Prostate gland (tissue), 2 donors: ENCODE results near the gene MED6. TPM values are rescaled to one million over a fixed set of nuclear protein-coding genes. Genes with fewer than 3 reads are reported as not detected.

Source experiments
- DNase-seq: peaks from one replicate; pipeline ENCODE4 v3.0.0-alpha.2; 2019; ENCODE audit warnings: low spot score
- H3K27ac ChIP-seq, 2 donors: fragments of 200-600 bp; sonication (generic); 2 replicates each; pipeline ENCODE4 v1.5.1; 2017 to 2019
- H3K27me3 ChIP-seq: fragments of 200-600 bp; sonication (generic); replicated peaks from 2 replicates; pipeline ENCODE4 v1.5.1; 2019; ENCODE audit not compliant: insufficient read depth
- H3K36me3 ChIP-seq, 2 donors: fragments of 200-600 bp; sonication (generic); 1 replicate in 1 of 2; 2 replicates in 1 of 2; pipeline versions ENCODE4 v1.5.1 to v1.8.1; 2017 to 2019
- H3K4me1 ChIP-seq: fragments of 200-600 bp; sonication (generic); replicated peaks from 2 replicates; pipeline ENCODE4 v1.5.1; 2019
- H3K4me3 ChIP-seq, 2 donors: fragments of 200-600 bp; sonication (generic); 2 replicates each; pipeline ENCODE4 v1.5.1; 2017 to 2019
- H3K9me3 ChIP-seq: fragments of 200-600 bp; sonication (generic); 2 replicates; pipeline ENCODE4 v1.5.1; 2017
- CTCF ChIP-seq, 4 experiments: fragments of 200-600 bp in 2 of 4; fragments of 450-650 bp in 2 of 4; sonication (generic) in 2 of 4; IDR thresholded peaks; 1 replicate in 3 of 4; 2 replicates in 1 of 4; pipeline ENCODE4 v1.5.1; 2016 to 2019; ENCODE audit warnings: antibody characterized with exemption in 4 of 4, mild to moderate bottlenecking in 2 of 4, moderate library complexity in 2 of 4
- POLR2A ChIP-seq: fragments of 450-650 bp; IDR thresholded peaks from one replicate; pipeline ENCODE4 v1.6.1; 2016; ENCODE audit warnings: antibody characterized with exemption, mild to moderate bottlenecking
- POLR2AphosphoS5 ChIP-seq: sonication (generic); formaldehyde crosslinking; IDR thresholded peaks from one replicate; pipeline ENCODE4 v1.6.1; 2017; ENCODE audit warnings: antibody characterized with exemption
- WGBS: methylation state at CpG from one replicate; pipeline ENCODE4 v1.1.5; 2018; 5-methylcytosine and 5-hydroxymethylcytosine counted together
- intact Hi-C: fragments of 100-400 bp; cut with DNase I; formaldehyde crosslinking; loops from one replicate; pipeline ENCODE4 v1.14.2; 2022
- total RNA-seq, 2 donors: library from RNA; depleted of rRNA; stranded (reverse); fragments of >200 nt; gene quantifications; one replicate each; pipeline ENCODE4 v1.1.0, GENCODE V29; 2016

Gene MED6
- total RNA-seq, 2 donors from 2014 or later, result 27.4 to 41.4 TPM

- under 1% methylated on average over 28 of the region's 28 CpGs for WGBS
- TF ChIP-seq CTCF (IDR thresholded peaks at IDR 0.05) (no peak), POLR2AphosphoS5 (no peak), POLR2A (no peak)
- Histone ChIP-seq H3K27me3 (no peaks in the 10 kb centered on the region), H3K36me3 (no peaks in the 10 kb centered on the region), H3K27ac (no peak overlapping the region), H3K9me3 (no peaks in the 10 kb centered on the region), H3K4me3 (peak overlapping the region; percentile 60 to 66), H3K4me1 (no peaks in the 10 kb centered on the region)
- intact Hi-C loops, result loop anchor here (10.0 kb wide), 1 partner anchor 174 kb away; no protein-coding TSS in a partner anchor
- DNase-seq, result peak; percentile 22
These were observed 40.6 kb upstream of the MED6 start for GRCh38 chr14:70640938-70641547.

- intact Hi-C loops, result no loop called here
- H3K9me3 ChIP-seq, result no peaks in the 10 kb centered on the region
- H3K4me1 ChIP-seq, result no peaks in the 10 kb centered on the region
- no peaks in the 10 kb centered on the region for H3K27me3 ChIP-seq
- no peaks in the 10 kb centered on the region for H3K36me3 ChIP-seq
- no peak for TF ChIP-seq POLR2A
- no peak for TF ChIP-seq CTCF (IDR thresholded peaks at IDR 0.05)
- TF ChIP-seq POLR2AphosphoS5, result no peak
- no peak for DNase-seq
- H3K27ac ChIP-seq, result no peak overlapping the region
- WGBS, result 41% methylated on average over 2 of the region's 2 CpGs
- H3K4me3 ChIP-seq, result no peak overlapping the region
These were observed 38.0 kb upstream of the MED6 start for GRCh38 chr14:70638416-70638815.

GRCh38 chr14:70635971-70636595, 35.6 kb upstream of the MED6 start:
- Histone ChIP-seq H3K27ac (no peak overlapping the region), H3K9me3 (no peaks in the 10 kb centered on the region), H3K4me3 (no peak overlapping the region), H3K4me1 (no peaks in the 10 kb centered on the region), H3K27me3 (no peaks in the 10 kb centered on the region), H3K36me3 (no peaks in the 10 kb centered on the region)
- intact Hi-C loops, result no loop called here
- 93% methylated on average over 6 of the region's 6 CpGs for WGBS
- no peak for DNase-seq
- TF ChIP-seq POLR2AphosphoS5 (no peak), POLR2A (no peak), CTCF (IDR thresholded peaks at IDR 0.05) (no peak)

- H3K4me1 ChIP-seq, result no peaks in the 10 kb centered on the region
- DNase-seq, result no peak
- WGBS, result 76% methylated on average over 3 of the region's 3 CpGs
- H3K36me3 ChIP-seq, result no peaks in the 10 kb centered on the region
- H3K27ac ChIP-seq, result no peak overlapping the region
- no peak overlapping the region for H3K4me3 ChIP-seq
- no peaks in the 10 kb centered on the region for H3K9me3 ChIP-seq
- intact Hi-C loops, result no loop called here
- no peak for TF ChIP-seq POLR2AphosphoS5
- no peak for TF ChIP-seq CTCF (IDR thresholded peaks at IDR 0.05)
- TF ChIP-seq POLR2A, result no peak
- H3K27me3 ChIP-seq, result no peaks in the 10 kb centered on the region
These were observed 31.5 kb upstream of the MED6 start for GRCh38 chr14:70631948-70632347.

GRCh38 chr14:70624972-70625371, 24.5 kb upstream of the MED6 start:
- Histone ChIP-seq H3K27me3 (no peaks in the 10 kb centered on the region), H3K36me3 (no peaks in the 10 kb centered on the region), H3K4me1 (no peaks in the 10 kb centered on the region), H3K27ac (no peak overlapping the region), H3K4me3 (no peak overlapping the region), H3K9me3 (no peaks in the 10 kb centered on the region)
- WGBS, result 67% methylated on average over 1 of the region's 1 CpG
- intact Hi-C loops, result loop anchor here (10.0 kb wide), 1 partner anchor 90 kb away; no protein-coding TSS in a partner anchor
- no peak for TF ChIP-seq POLR2AphosphoS5
- no peak for TF ChIP-seq CTCF (IDR thresholded peaks at IDR 0.05)
- TF ChIP-seq POLR2A, result no peak
- no peak for DNase-seq
